K562 (cell line): ENCODE results near the gene RING1. TPM values are rescaled to one million over a fixed set of nuclear protein-coding genes. Genes with fewer than 3 reads are reported as not detected.

Experiments
- DIDO1 ChIP-seq: fragments of 450-650 bp; IDR thresholded peaks from 2 replicates; pipeline ENCODE4 v1.6.1; 2016; ENCODE audit warnings: low read depth, missing biosample characterization, missing genetic modification characterization
- EHMT2 ChIP-seq: fragments of 450-650 bp; IDR thresholded peaks from 2 replicates; pipeline ENCODE4 v1.6.1; 2018; ENCODE audit warnings: antibody characterized with exemption
- ETV1 ChIP-seq: fragments of 450-650 bp; conservative IDR thresholded peaks from 2 replicates; pipeline ENCODE4 v1.6.1; 2016; ENCODE audit warnings: missing genetic modification characterization, control low read depth, low read depth, missing compliant biosample characterization
- FOXK2 ChIP-seq, 2 experiments: fragments of 450-650 bp; IDR thresholded peaks in 1 of 2; conservative IDR thresholded peaks in 1 of 2; 2 replicates each; pipeline ENCODE4 v1.6.1; 2016; ENCODE audit warnings: low read depth in 2 of 2, mild to moderate bottlenecking in 1 of 2
- MAZ ChIP-seq, 2 experiments: fragments of 450-650 bp in 1 of 2; sonication (generic) in 1 of 2; formaldehyde crosslinking; IDR thresholded peaks in 1 of 2; conservative IDR thresholded peaks in 1 of 2; 2 replicates each; pipeline versions ENCODE4 v1.4.0 to v1.5.0; 2020; ENCODE audit warnings: mild to moderate bottlenecking in 1 of 2, missing genetic modification reagents in 1 of 2
- NEUROD1 ChIP-seq: fragments of 150-350 bp; IDR thresholded peaks from 2 replicates; pipeline ENCODE4 v1.6.1; 2014; ENCODE audit warnings: borderline replicate concordance, low read length, low read depth; ENCODE audit not compliant: partially characterized antibody
- NFIC ChIP-seq: fragments of 450-650 bp; IDR thresholded peaks from 2 replicates; pipeline ENCODE4 v1.6.1; 2017; ENCODE audit warnings: mild to moderate bottlenecking, inconsistent platforms
- NR2C2 ChIP-seq, 2 experiments: fragments of 200-800 bp in 1 of 2; sonication (Bioruptor generic) in 1 of 2; sonication (generic) in 1 of 2; formaldehyde crosslinking in 1 of 2; IDR thresholded peaks; 2 replicates each; pipeline versions ENCODE4 v1.6.1 to v1.8.0; 2016 to 2022; ENCODE audit warnings: mild to moderate bottlenecking in 1 of 2, missing compliant biosample characterization in 1 of 2, missing genetic modification characterization in 1 of 2, missing genetic modification reagents in 1 of 2
- RREB1 ChIP-seq: fragments of 250-450 bp; sonication (Bioruptor Pico); IDR thresholded peaks from 2 replicates; pipeline ENCODE4 v1.4.0; 2020
- ZBTB40 ChIP-seq, 2 experiments: fragments of 450-650 bp in 1 of 2; sonication (generic) in 1 of 2; formaldehyde crosslinking in 1 of 2; IDR thresholded peaks; 2 replicates each; pipeline versions ENCODE4 v1.7.1 to v1.9.0; 2016 to 2022; ENCODE audit warnings: inconsistent platforms in 1 of 2, mild to moderate bottlenecking in 1 of 2, missing genetic modification reagents in 1 of 2
- ZNF589 ChIP-seq: fragments of 200-800 bp; sonication (Bioruptor generic); IDR thresholded peaks from 2 replicates; pipeline ENCODE4 v1.6.1; 2016; ENCODE audit warnings: low read depth, missing genetic modification characterization, missing compliant biosample characterization
- polyA plus RNA-seq, 8 experiments: library from polyadenylated mRNA; depleted of rRNA in 4 of 8; stranded (reverse) in 5 of 8; unstranded in 3 of 8; fragments of >200 nt; fragmentation: Nextera tagmentation in 2 of 8; fragmentation: Illumina TruSeq in 1 of 8; extraction: Ambion mirVana in 2 of 8; extraction: Trizol in 1 of 8; gene quantifications; 2 replicates each; pipeline versions ENCODE4 v1.2.1 to v1.2.3, GENCODE V29; 2011 to 2014; ENCODE audit warnings: inconsistent platforms in 1 of 8, missing spikeins in 1 of 8
- total RNA-seq, 7 experiments: library from RNA; depleted of rRNA in 6 of 7; stranded (reverse); fragments of >200 nt in 6 of 7; fragmentation: Illumina TruSeq in 2 of 7; extraction: Trizol in 2 of 7; gene quantifications; 2 replicates each; pipeline versions ENCODE4 v1.2.1 to v1.2.3, GENCODE V29; 2011 to 2021; ENCODE audit warnings: low replicate concordance in 1 of 7

Gene RING1
- total and polyA plus RNA-seq, 9 of the 15 experiments (the other 6 are each of a cell fraction or from before 2014, with no cell fraction given): 4.2 to 59.1 (median 36.9) TPM

GRCh38 chr6:33183071-33183683, 25.1 kb upstream of the RING1 start (continued):
- TF ChIP-seq RREB1 (no peak), NFIC (no peak), DIDO1 (tag) (0 out of 2 replicates have a peak, but pooled peaks have one; percentile 26), ZBTB40 (IDR thresholded peaks at IDR 0.05) (peak; percentile 86), ZBTB40 (CRISPR knock-in tag; IDR thresholded peaks at IDR 0.05) (no peak), ZNF589 (CRISPR knock-in tag) (peak; percentile 78; the same call in 1 of the 2 replicates), EHMT2 (peak; percentile 99), NR2C2 (CRISPR knock-in tag; IDR thresholded peaks at IDR 0.05) (peak; percentile 62; the same call in 1 of the 2 replicates), NR2C2 (tag; IDR thresholded peaks at IDR 0.05) (peak; percentile 89), NEUROD1 (no peak), MAZ (CRISPR knock-in tag; conservative IDR thresholded peaks at IDR 0.05 in 1 of 2, IDR thresholded peaks at IDR 0.05 in 1 of 2) (no peak), ETV1 (tag) (peak; percentile 48), FOXK2 (conservative IDR thresholded peaks at IDR 0.05 in 1 of 2, IDR thresholded peaks at IDR 0.05 in 1 of 2; ENCODE audit: low read depth in 2 of 2) (peak; percentile 75 to 81)
